Retinal pigment epithelial cell (primary cell): ENCODE data around the gene NBEAL1.
"Not testable (repeated sequence)": the region's sequence is repeated elsewhere in the genome, so short reads cannot be mapped to it uniquely, and the experiment has no call there.

Experiments used
- DNase-seq: peaks from one replicate; pipeline ENCODE4 v3.0.0-alpha.2; 2010; ENCODE audit warnings: low read depth
- H3K4me3 ChIP-seq: 2 replicates; pipeline ENCODE4 v1.5.1; 2011; ENCODE audit warnings: mild to moderate bottlenecking, low read length, control low read depth, moderate library complexity
- CTCF ChIP-seq: conservative IDR thresholded peaks from 2 replicates; pipeline ENCODE4 v1.5.1; 2011; ENCODE audit warnings: low read depth, low read length, control low read depth, inconsistent platforms

Gene NBEAL1

GRCh38 chr2:203191961-203192360 is 177.3 kb downstream of the NBEAL1 start:
- TF ChIP-seq CTCF, result no peak

GRCh38 chr2:203195331-203196036 is 180.8 kb downstream of the NBEAL1 start:
- no peak overlapping the region for H3K4me3 ChIP-seq
- no peak for TF ChIP-seq CTCF
- DNase-seq, result no peak

More at GRCh38 chr2:203191961-203192360, 177.3 kb downstream of the NBEAL1 start:
- DNase-seq, result no peak
- no peak overlapping the region for H3K4me3 ChIP-seq

GRCh38 chr2:203200866-203201265 is 186.2 kb downstream of the NBEAL1 start:
- no peak for DNase-seq
- no peak overlapping the region for H3K4me3 ChIP-seq
- no peak for TF ChIP-seq CTCF

- H3K4me3 ChIP-seq, result no peak overlapping the region
- TF ChIP-seq CTCF, result no peak
- no peak for DNase-seq
These were observed 186.8 kb downstream of the NBEAL1 start for GRCh38 chr2:203201426-203201825.

- no peak for TF ChIP-seq CTCF
- H3K4me3 ChIP-seq, result no peak overlapping the region
- no peak for DNase-seq
These were observed 194.9 kb downstream of the NBEAL1 start for GRCh38 chr2:203209538-203209937.

GRCh38 chr2:203225423-203226039 is 210.9 kb downstream of the NBEAL1 start:
- H3K4me3 ChIP-seq, result no peak overlapping the region
- DNase-seq, result no peak
- TF ChIP-seq CTCF, result peak; percentile 82

GRCh38 chr2:203229674-203230073 is 215.0 kb downstream of the NBEAL1 start:
- not testable (repeated sequence) for DNase-seq, H3K4me3 ChIP-seq
